Stimulated activated CD8-positive, alpha-beta memory T cell treated with anti-CD3 and anti-CD28 coated beads, Interleukin-4, amount 100 ng/mL, for 48 hours (primary cell): ENCODE results near the gene LYPD6B.
A peak's percentile ranks its signal among the peaks of the same experiment; 100 is the strongest.

Experiments used
- DNase-seq: peaks from one replicate; pipeline ENCODE4 v3.0.0-alpha.2; 2020

LYPD6B gene, protein sequence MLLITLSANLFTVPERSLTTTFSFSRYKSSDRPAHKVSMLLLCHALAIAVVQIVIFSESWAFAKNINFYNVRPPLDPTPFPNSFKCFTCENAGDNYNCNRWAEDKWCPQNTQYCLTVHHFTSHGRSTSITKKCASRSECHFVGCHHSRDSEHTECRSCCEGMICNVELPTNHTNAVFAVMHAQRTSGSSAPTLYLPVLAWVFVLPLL

DNA sequence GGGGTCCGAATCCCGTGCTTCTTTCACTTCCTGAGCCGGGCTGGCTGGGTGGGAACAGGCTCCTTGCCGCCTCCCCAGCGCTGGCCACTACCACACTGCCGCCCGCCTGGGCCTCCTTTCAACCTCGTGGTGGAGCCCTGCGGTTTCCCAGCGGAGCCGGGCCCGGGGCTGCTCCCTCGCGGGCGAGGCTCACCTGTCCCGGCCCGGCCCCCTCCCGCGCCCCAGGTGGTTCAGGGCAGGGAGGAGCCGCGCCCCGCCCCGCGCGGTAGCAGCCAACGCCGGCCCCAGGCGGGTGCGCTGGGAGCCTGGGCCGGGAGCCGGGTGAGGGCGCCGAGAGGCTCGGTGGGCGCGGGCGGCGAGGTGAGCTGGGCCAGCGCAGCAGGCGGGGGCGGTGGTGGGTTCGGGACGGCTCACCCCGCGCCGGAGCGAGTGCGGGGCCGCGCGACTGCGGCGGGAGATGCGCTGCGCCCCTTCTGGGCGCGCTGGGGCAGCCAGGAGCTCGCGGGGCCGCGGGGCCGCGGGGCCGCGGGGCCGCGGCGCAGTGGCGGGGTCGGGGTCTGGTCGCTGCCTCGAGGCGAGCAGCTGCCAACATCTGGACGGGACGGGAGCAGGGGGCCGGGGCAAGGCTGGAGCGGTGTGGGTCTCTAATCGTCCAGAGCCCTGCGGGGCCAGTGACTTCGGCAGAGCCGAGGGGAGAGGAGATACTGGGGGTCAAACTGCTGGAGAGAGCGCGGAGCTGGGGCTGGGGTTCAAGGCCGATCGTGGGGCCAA, at the start of gene LYPD6B:
Gene LYPD6B (plus strand): TSS at position 258 of the 771 bp plus-strand sequence. CDS start 92,250 bp downstream, outside the sequence.
- DNase-seq = no peak

- DNase-seq = peak; percentile 48
Observed at GRCh38 chr2:148989882-148990493, 48.5 kb upstream of the LYPD6B start.

DNA sequence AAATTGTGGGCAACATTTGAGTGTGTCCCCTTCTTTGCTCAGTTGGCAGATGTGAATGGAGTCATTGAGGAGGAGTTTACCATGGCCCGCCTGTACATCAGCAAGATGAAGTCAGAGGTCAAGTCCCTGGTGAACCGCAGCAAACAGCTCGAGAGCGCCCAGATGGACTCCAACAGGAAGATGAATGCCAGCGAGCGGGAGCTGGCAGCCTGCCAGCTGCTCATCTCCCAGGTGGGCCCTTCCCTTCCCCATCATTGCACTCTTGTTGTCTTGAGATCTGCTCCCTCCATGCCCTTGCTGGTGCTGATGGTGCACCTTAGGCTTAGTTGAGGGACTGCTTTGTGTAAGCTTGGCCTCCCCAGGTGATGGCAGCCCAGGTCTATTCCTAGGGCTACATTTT, 47.5 kb upstream of the LYPD6B start:
- no peak for DNase-seq

DNA sequence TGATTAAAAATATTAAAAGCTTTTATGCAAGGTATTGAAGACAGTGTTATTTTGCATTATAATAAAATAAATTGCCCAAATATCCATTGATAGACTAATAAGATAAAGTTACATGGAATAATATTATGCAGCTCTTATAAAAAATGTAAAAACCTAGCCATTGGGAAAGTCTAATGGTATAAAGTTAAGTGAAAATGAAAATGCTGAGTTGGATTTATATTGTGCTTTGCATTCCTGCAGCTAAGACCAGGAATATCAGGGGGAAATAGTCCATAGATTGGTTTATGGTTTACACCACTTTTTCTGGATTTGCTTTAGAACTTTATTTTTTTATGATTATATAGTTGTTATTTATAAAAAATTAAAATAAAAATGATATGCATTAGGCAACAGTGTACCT, 46.1 kb upstream of the LYPD6B start:
- DNase-seq = no peak

- DNase-seq = no peak
Observed at GRCh38 chr2:148993351-148993750, 45.1 kb upstream of the LYPD6B start.

GRCh38 chr2:148994341-148994740, 44.2 kb upstream of the LYPD6B start:
- no peak for DNase-seq

GRCh38 chr2:148996805-148997204, 41.7 kb upstream of the LYPD6B start:
- no peak for DNase-seq

DNA sequence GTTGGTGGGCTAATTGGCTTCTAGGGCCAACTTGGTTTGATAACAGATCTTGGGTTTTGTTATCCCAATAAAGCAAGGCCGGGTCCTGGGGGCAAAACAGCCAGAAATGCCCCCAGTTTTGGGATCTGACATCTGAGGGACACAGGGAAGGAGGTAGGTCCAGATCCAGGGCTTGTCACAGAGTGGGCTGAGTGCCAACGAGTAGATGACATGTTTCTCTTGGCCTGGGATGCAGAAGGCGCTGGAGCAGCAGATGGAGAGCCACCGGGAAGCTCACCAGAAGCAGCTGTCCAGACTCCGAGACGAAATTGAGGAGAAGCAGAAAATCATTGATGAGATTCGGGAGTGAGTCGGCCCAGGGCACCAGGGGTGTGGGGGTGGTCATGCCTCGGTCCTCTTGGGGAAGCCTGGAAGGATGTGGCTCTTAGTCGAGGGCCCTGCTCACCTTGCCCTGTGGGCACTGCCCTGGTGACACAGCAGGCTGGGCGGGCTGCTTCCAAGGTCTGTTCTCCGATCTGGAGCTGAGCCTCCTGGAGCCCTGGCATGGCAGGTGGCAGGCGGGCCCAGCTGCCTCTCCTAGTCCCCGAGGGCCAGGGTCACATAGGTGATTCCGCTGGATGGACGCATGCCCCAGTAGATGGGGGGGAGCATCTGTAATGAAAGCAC, 40.2 kb upstream of the LYPD6B start:
- no peak for DNase-seq

GRCh38 chr2:148998831-148999200, 39.7 kb upstream of the LYPD6B start:
- DNase-seq = no peak

- no peak for DNase-seq
Observed at GRCh38 chr2:148999451-148999921, 39.0 kb upstream of the LYPD6B start.

- DNase-seq = no peak
Observed at GRCh38 chr2:149000158-149000938, 38.2 kb upstream of the LYPD6B start.

- no peak for DNase-seq
Observed at GRCh38 chr2:149001496-149001895, 37.0 kb upstream of the LYPD6B start.

DNA sequence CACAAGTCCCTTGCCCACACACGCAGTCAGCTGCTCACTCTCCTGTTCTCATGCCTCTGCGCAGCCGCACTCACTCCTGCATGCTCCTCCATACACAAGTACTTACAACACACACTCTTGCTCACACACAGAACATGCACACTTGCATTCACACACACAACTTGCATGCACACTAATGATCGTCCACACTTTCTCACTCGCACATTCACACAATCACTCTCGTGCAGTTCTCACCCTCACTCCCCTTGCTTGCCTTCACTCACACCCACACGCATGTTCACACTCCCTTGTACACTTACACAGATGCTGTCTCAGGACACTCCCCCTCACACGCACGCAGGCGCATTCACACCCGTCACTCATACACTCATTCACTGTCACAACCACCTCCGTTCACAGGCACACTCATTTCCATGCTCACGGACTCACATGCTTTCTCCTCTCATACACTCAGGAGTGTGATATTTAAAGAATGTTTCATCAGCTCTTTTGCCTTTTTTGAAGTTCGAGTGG, 36.1 kb upstream of the LYPD6B start:
- no peak for DNase-seq

GRCh38 chr2:149002891-149003740, 35.4 kb upstream of the LYPD6B start:
- DNase-seq = no peak

GRCh38 chr2:149004836-149005235, 33.7 kb upstream of the LYPD6B start:
- DNase-seq = no peak

GRCh38 chr2:149005471-149006077, 32.9 kb upstream of the LYPD6B start:
- DNase-seq = no peak

DNA sequence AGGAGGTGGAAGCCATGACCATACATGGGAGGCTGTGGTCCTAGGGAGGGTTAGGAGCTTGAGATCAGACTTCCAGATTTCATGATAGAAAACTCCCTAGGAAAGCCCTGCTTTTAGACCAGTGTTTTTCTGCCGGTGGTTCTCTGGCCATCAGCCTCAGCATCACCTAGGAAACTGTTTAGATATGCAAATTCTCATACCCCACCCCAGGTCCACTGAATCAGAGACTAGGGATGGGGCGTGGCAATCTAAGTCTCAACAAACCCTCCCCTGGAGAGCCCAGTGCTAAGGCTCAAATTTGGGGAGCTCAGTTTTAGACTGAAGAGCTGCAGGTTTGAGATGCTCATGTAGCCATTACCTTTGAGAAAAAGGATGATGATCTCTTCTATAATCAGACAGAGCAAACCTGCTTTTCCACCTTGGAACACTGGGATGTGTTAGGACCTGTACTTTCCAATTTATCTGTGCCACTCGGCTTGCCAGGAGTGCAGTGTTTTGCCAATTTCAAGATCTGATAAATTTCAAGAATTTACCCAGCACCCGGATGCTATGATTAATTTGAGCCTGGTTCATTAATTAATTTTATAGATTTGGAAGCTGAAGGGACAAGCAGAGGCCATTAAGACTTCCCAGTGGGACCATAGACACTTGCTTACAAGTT, 31.5 kb upstream of the LYPD6B start:
- no peak for DNase-seq

DNA sequence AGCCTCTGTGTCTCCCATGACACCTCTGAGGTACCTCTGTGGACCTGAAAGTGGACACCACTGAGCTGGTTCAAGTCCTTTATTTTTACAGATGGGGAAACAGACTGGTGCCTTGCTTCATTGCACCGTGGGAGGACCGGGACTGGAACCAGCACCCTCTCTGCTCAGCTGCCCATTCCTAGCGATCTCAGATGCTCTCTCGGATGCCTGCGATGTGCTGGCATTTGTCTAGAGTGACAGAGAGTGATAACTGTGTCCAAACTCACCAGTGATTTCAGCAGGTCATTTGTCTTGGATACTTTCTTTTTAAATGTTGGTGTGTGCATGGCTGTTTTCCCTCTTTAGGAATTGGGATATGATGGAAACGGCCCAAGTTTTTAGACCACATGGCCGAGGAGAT, 30.1 kb upstream of the LYPD6B start:
- no peak for DNase-seq

DNA sequence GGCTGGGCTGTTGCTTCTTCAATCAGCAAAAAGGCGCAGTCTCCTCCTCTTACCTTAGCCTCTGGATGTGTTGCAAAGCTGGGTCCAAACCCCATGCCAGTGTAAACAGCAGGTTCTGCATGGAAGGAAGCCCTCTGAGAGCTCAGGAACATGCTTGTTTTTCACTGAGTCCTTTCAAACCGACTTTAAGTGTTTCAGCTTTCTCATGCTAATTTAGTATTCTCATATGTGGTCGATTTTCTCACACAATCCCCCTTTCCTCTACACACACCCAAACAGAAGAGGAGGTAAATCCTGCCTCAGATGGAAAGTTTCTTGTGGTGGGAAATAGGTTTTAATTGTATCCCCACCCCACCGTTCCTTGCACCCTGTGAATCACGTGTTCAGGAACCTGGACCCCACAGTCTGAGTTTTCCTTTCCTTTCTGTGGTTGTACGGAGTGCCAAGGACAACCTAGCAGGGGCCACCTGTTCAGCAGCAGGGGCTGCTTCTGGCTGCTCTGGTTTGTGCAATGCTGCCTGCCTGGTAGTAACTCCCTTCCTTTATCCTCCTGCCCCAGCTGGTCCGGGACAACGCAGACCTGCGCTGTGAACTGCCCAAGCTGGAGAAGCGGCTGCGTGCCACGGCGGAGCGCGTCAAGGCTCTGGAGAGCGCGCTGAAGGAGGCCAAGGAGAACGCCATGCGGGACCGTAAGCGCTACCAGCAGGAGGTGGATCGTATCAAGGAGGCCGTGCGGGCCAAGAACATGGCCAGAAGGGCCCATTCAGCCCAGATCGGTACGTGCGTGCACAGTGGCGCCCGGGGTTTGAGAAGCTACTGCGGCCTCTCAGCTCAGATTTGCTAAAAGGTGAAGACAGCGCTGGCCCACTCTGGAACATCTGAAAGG, 28.7 kb upstream of the LYPD6B start:
- DNase-seq = no peak
